G401 (cell line): Measurements from ENCODE around the gene ITGA11. TPM values are rescaled to one million over a fixed set of nuclear protein-coding genes. Genes with fewer than 3 reads are reported as not detected.

Source experiments
- DNase-seq: peaks from one replicate; pipeline ENCODE4 v3.0.0-alpha.2; 2015; ENCODE audit warnings: low spot score
- in situ Hi-C: cut with HindIII; loops from 2 replicates; pipeline ENCODE4 v1.10.0; 2016; ENCODE audit warnings: low sequenced_read_pairs, mixed read lengths
- total RNA-seq: library from RNA; depleted of rRNA; stranded (reverse); fragments of >200 nt; shearing (Covaris generic); gene quantifications from 2 replicates; pipeline ENCODE4 v1.2.3, GENCODE V29; 2014

ITGA11 gene
- total RNA-seq, 1 experiment from 2014 or later, result 11.6 TPM

DNA sequence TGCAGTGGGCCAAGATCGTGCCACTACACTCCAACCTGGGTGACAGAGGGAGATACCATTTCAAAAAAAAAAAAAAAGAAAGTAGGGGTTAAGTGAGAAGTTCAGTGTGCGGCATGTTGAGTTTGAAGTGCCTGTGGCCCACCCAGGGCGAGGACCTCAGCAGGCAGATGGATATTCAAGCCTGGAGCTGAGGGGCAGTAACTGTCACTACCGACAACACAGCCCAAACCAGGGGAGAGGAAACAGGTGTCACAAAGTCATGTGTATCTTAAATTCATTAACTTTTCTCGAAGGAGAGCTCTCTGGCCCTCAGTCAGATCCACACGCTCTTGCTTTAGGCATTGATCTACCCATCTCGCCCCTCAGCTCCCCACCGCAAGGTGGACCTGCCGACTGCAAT is 109.2 kb downstream of the ITGA11 start:
- in situ Hi-C loops, result no loop called here

GRCh38 chr15:68321229-68321628 is 110.7 kb downstream of the ITGA11 start:
- no peak for DNase-seq
- in situ Hi-C loops, result no loop called here

More for the DNA sequence above, 109.2 kb downstream of the ITGA11 start:
- no peak for DNase-seq

GRCh38 chr15:68319997-68320396 is 112.0 kb downstream of the ITGA11 start:
- in situ Hi-C loops, result no loop called here
- DNase-seq, result no peak

- in situ Hi-C loops, result no loop called here
- no peak for DNase-seq
These were observed 112.7 kb downstream of the ITGA11 start for GRCh38 chr15:68318931-68319909.

GRCh38 chr15:68318008-68318835 is 113.7 kb downstream of the ITGA11 start:
- DNase-seq, result no peak
- in situ Hi-C loops, result no loop called here

DNA sequence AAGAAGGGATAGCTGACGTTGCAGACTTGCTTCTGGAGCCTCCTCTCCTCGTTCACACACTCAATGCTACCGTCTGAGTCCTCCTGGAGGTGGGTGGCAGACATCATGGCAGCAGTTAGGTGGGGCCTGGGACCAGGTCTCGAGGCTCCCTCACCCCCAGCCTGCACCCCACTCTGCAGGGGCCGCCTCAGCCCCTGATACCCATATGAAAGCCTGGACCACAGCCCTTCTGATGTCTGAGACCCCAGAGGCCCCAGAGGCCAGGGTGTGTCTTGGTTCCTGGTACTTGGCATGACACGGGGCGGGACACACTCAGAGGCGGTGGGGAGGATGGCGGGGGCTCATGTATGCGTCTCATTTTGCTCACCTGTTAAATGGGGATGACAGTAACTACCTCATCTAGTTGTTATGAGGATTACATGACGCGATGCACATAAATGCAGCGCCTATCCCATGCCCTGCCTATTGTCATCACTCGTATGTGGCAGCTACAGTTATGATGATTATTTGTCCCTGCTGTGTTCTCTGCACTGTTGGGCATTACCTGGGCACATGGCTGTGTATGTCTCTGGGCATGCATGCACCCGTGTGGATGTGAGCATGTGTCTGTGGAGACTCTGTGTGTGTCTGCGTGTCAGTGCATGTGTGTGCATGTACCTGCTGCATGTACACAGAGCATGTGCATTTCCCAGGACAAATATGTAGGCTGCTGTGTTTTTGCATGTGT is 114.5 kb downstream of the ITGA11 start:
- DNase-seq, result no peak
- in situ Hi-C loops, result no loop called here

GRCh38 chr15:68316061-68316804 is 115.7 kb downstream of the ITGA11 start:
- in situ Hi-C loops, result no loop called here
- no peak for DNase-seq

DNA sequence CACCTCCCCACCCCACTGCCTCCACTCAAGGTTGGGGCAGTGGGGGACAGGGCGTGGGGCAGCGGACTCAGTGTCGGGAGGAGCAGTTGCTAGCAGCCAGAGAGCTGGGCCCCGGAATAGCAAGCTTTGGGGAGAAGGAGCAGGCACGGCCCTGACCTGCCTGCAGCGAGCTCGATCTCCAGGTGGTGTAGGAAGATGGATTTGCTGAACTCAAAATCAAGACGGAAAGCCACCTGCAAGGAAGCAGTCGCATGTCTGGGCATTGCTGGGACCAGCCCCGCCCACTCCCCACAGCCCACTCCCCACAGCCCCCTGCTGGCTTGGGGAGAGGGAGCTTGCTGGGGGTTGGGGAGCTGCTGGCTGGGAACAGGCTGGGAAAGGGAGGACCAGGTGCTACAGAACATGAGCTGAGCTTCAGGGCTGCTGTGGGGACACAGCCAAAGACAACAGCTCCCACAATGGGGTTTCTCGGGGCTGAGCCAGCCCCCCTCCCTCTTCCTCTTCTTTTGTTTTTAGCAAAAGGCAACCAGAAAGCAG is 116.4 kb downstream of the ITGA11 start:
- in situ Hi-C loops, result no loop called here
- peak; percentile 63 for DNase-seq

DNA sequence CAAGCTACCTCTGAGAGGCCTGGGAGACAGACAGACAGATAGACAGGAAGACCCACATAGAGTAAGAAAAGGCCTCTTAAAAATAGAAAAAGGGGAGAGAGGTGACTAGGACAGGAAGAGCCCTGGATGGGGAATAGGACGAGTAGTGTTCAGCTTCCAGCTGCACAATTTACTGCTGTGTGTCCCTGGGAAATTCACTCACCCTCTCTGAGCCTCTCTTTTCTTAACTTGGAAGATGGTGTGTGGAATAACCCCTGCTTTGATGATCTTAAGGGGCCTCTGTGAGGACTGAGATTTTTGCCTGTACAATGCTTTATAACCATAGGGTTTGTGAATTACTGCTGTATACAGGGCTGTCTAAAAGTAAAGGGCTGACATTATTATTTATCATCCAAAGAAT is 116.9 kb downstream of the ITGA11 start:
- DNase-seq, result no peak

GRCh38 chr15:68314563-68314962 is 117.4 kb downstream of the ITGA11 start:
- in situ Hi-C loops, result no loop called here
- DNase-seq, result no peak

More for the DNA sequence above, 116.9 kb downstream of the ITGA11 start:
- in situ Hi-C loops, result no loop called here

GRCh38 chr15:68313501-68314410 is 118.2 kb downstream of the ITGA11 start:
- no peak for DNase-seq
- in situ Hi-C loops, result no loop called here

DNA sequence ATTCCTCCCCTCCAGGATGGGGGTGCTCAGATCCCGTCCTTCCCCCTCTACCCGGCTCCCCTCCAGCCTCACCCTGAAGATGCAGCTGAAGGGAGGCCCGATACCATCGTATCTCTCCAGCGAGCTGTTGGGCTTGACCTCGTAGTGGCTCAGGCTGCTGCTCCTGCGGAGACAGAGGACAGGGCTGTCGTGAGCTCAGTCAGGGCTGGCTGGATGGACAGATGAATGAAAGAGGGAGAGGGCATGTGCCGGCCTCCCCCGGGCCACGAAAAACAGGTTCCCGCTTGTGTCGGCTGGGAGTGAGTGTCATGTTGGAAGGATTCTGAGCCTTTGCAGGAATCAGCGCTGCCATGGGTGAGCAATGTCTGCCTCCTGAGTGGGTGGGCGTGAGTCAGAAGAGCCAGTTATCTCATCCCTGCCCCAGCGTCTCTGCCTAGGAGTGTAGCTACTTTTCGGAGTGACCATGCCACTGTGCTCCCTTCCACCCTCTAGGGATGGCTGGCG is 119.2 kb downstream of the ITGA11 start:
- no peak for DNase-seq
- in situ Hi-C loops, result no loop called here

- in situ Hi-C loops, result no loop called here
- DNase-seq, result no peak
These were observed 120.0 kb downstream of the ITGA11 start for GRCh38 chr15:68311859-68312557.

GRCh38 chr15:68311464-68311835 is 120.5 kb downstream of the ITGA11 start:
- no peak for DNase-seq

DNA sequence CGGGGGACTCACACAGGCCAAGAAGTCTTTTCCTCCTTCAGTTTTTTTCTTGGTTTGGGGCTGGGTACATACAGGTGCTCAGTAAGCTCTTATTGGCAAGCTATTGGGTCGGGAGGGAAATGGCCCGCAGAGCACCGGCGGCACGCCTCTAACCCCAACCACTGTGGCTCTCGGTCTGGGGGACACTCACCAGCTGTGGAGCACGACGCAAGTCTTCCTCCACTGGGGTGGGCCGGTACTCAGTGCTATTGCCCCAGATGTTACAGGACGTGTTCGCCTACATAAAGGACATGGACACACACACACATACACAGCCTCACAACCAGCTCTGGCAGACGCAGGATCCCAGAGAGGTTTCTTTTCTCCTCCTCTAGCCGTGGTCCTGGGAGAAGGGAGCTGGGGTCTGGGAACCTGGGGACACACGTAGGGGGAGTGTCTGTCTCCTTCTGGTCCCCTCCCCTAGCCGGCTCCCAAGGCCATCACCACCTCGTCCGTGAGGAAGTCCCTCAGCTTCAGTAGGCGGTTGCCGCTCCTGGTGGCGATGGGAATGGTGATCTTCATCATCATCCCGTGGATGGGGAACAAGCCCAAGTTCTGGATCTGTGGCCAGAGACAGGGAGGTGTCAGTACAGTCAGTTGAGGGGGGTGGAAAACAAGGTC is 121.0 kb downstream of the ITGA11 start:
- in situ Hi-C loops, result no loop called here
- DNase-seq, result no peak

More at GRCh38 chr15:68311464-68311835, 120.5 kb downstream of the ITGA11 start:
- in situ Hi-C loops, result no loop called here

DNA sequence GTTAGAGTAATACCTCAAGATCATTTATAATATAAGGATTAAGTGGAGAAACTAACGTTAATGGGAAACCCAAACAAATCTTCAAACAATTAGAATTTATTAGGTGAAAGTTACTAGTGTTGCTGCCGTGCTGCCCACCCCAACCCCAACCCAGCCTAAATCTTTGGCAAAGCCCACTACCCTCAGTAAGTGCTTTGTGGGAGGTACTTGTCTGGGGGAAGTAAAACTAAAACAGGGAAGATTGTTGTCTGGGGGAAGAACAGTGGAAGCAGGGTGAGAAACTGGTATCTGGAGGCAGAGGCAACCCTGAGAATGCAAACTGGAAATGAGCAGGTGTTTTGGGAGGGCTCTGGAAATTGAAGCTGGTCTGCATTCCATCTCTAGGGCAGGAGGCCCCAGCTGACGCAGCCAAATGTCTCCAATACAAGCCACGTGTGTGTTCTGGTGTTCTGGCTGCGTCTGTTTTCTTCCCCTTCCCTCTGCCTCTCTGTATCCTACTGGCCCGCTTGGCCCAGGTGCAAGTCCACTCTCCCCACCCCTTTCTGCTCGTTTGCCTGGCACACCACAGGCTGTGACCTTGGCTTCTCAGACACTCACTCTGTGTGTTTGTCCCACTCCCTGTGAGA is 121.7 kb downstream of the ITGA11 start:
- in situ Hi-C loops, result no loop called here
- DNase-seq, result no peak
